WTC11 (cell line): Measurements from ENCODE around the gene CRIP1.

Source experiments
- E2F1 ChIP-seq: sonication (generic); formaldehyde crosslinking; IDR thresholded peaks from 2 replicates; pipeline ENCODE4 v1.8.0; 2022; ENCODE audit warnings: mild to moderate bottlenecking, missing genetic modification reagents
- NR3C1 ChIP-seq: sonication (generic); formaldehyde crosslinking; conservative IDR thresholded peaks from 2 replicates; pipeline ENCODE4 v1.8.1; 2023; ENCODE audit warnings: low read depth, mild to moderate bottlenecking, missing genetic modification reagents
- PREB ChIP-seq: sonication (generic); formaldehyde crosslinking; IDR thresholded peaks from 2 replicates; pipeline ENCODE4 v1.8.1; 2022; ENCODE audit warnings: mild to moderate bottlenecking, missing genetic modification reagents, moderate library complexity, borderline replicate concordance
- ZNF121 ChIP-seq: sonication (generic); formaldehyde crosslinking; IDR thresholded peaks from 2 replicates; pipeline ENCODE4 v1.8.0; 2023; ENCODE audit warnings: missing genetic modification reagents
- ZNF263 ChIP-seq: sonication (generic); formaldehyde crosslinking; IDR thresholded peaks from 2 replicates; pipeline ENCODE4 v1.8.1; 2022; ENCODE audit warnings: low read depth, mild to moderate bottlenecking, moderate library complexity, missing genetic modification reagents
- TF ChIP-seq, protein P1 (sequence below): sonication (generic); formaldehyde crosslinking; conservative IDR thresholded peaks from 2 replicates; pipeline ENCODE4 v1.8.1; 2023; ENCODE audit warnings: mild to moderate bottlenecking, low read depth, missing genetic modification reagents, moderate library complexity
- TF ChIP-seq, protein P2 (sequence below): fragments of 200-600 bp; IDR thresholded peaks from 2 replicates; pipeline ENCODE4 v1.8.0; 2022; ENCODE audit warnings: antibody characterized with exemption

GRCh38 chr14:105529319-105529568, 42.6 kb downstream of the CRIP1 start:
- TF ChIP-seq, protein P1, sequence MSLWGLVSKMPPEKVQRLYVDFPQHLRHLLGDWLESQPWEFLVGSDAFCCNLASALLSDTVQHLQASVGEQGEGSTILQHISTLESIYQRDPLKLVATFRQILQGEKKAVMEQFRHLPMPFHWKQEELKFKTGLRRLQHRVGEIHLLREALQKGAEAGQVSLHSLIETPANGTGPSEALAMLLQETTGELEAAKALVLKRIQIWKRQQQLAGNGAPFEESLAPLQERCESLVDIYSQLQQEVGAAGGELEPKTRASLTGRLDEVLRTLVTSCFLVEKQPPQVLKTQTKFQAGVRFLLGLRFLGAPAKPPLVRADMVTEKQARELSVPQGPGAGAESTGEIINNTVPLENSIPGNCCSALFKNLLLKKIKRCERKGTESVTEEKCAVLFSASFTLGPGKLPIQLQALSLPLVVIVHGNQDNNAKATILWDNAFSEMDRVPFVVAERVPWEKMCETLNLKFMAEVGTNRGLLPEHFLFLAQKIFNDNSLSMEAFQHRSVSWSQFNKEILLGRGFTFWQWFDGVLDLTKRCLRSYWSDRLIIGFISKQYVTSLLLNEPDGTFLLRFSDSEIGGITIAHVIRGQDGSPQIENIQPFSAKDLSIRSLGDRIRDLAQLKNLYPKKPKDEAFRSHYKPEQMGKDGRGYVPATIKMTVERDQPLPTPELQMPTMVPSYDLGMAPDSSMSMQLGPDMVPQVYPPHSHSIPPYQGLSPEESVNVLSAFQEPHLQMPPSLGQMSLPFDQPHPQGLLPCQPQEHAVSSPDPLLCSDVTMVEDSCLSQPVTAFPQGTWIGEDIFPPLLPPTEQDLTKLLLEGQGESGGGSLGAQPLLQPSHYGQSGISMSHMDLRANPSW (CRISPR knock-in tag) = no peak
- TF ChIP-seq NR3C1 (CRISPR knock-in tag) (no peak), ZNF121 (CRISPR knock-in tag) (no peak), ZNF263 (CRISPR knock-in tag) (no peak), PREB (CRISPR knock-in tag) (no peak), E2F1 (CRISPR knock-in tag) (no peak)
- TF ChIP-seq, protein P2, sequence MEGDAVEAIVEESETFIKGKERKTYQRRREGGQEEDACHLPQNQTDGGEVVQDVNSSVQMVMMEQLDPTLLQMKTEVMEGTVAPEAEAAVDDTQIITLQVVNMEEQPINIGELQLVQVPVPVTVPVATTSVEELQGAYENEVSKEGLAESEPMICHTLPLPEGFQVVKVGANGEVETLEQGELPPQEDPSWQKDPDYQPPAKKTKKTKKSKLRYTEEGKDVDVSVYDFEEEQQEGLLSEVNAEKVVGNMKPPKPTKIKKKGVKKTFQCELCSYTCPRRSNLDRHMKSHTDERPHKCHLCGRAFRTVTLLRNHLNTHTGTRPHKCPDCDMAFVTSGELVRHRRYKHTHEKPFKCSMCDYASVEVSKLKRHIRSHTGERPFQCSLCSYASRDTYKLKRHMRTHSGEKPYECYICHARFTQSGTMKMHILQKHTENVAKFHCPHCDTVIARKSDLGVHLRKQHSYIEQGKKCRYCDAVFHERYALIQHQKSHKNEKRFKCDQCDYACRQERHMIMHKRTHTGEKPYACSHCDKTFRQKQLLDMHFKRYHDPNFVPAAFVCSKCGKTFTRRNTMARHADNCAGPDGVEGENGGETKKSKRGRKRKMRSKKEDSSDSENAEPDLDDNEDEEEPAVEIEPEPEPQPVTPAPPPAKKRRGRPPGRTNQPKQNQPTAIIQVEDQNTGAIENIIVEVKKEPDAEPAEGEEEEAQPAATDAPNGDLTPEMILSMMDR = no peak
